Thymus (tissue), 11 donors: ENCODE measurements around the gene OR9Q2. TPM values are rescaled to one million over a fixed set of nuclear protein-coding genes. Genes with fewer than 3 reads are reported as not detected.

Experiments used
- DNase-seq, 9 donors: peaks; one replicate each; pipeline ENCODE4 v3.0.0-alpha.2; 2013; ENCODE audit warnings: low spot score in 9 of 9, low read depth in 6 of 9, missing footprints in 1 of 9
- H3K27ac ChIP-seq, 2 donors: one replicate each; pipeline ENCODE4 v1.5.1; 2013; ENCODE audit warnings: control low read depth in 1 of 2, low read depth in 1 of 2, low read length in 1 of 2, mild to moderate bottlenecking in 1 of 2, moderate library complexity in 1 of 2
- H3K27me3 ChIP-seq, 2 donors: one replicate each; pipeline ENCODE4 v1.5.1; 2013; ENCODE audit warnings: low read length in 1 of 2; ENCODE audit not compliant: control insufficient read depth in 2 of 2, insufficient read depth in 1 of 2
- H3K36me3 ChIP-seq, 2 donors: one replicate each; pipeline ENCODE4 v1.5.1; 2013; ENCODE audit warnings: low read length in 1 of 2, mild to moderate bottlenecking in 1 of 2, moderate library complexity in 1 of 2; ENCODE audit not compliant: control insufficient read depth in 2 of 2, insufficient read depth in 2 of 2
- H3K4me1 ChIP-seq, 2 donors: one replicate each; pipeline ENCODE4 v1.5.1; 2013; ENCODE audit warnings: low read length in 2 of 2; ENCODE audit not compliant: control insufficient read depth in 2 of 2, insufficient read depth in 2 of 2
- H3K4me3 ChIP-seq, 2 donors: one replicate each; pipeline ENCODE4 v1.5.1; 2013; ENCODE audit warnings: low read length in 2 of 2, control low read depth in 1 of 2, mild to moderate bottlenecking in 1 of 2
- H3K9me3 ChIP-seq, 2 donors: one replicate each; pipeline ENCODE4 v1.5.1; 2013; ENCODE audit warnings: low read length in 1 of 2, mild to moderate bottlenecking in 1 of 2; ENCODE audit not compliant: control insufficient read depth in 2 of 2, insufficient read depth in 1 of 2
- WGBS: extraction: QIAGEN DNeasy Blood & Tissue Kit; methylation state at CpG from one replicate; pipeline ENCODE4 v1.1.7; 2013; 5-methylcytosine and 5-hydroxymethylcytosine counted together
- polyA plus RNA-seq: library from polyadenylated mRNA; stranded (reverse); fragments of 200-250 nt; gene quantifications from one replicate; pipeline ENCODE4 v1.2.3, GENCODE V29; 2013
- total RNA-seq: library from RNA; stranded (reverse); fragments of 120-200 nt; gene quantifications from one replicate; pipeline ENCODE4 v1.2.4, GENCODE V29; 2013
- donor health status: healthy.

The OR9Q2 gene
- total and polyA plus RNA-seq, 2 donors = not detected

DNA sequence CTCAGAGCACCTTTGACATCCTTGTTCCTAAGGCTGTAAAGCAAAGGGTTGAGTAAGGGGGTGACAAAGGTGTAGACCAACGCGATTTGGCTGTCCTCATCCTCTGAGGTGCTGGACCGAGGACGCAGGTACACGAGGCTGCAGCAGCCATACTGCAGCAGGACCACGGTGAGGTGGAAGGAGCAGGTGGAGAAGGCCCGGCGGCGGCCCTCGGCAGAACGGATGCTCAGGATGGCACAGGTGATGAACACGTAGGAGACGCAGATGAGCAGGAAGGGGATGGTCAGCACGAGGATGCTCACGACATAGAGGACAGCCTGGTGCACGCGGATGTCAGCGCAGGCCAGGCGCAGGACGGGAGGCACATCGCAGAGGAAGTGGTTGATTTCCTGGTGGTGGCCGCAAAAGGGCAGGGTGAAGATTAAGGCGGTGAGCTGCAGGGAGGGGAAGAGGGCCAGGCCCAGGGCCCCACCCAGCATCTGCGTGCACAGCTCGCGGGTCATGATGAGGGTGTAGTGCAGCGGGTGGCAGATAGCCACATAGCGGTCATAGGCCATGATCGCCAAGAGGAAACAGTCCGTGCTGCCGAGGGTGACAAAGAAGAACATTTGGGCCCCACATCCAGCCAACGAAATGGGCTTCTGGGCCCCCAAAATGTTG, 39.2 kb downstream of the OR9Q2 start:
- Histone ChIP-seq H3K9me3 (no peaks in the 10 kb centered on the region), H3K27ac (no peak overlapping the region), H3K4me1 (no peaks in the 10 kb centered on the region), H3K27me3 (no peaks in the 10 kb centered on the region), H3K36me3 (no peaks in the 10 kb centered on the region), H3K4me3 (no peak overlapping the region)
- DNase-seq = no peak
- WGBS = 95% methylated on average over 32 of the region's 32 CpGs

Other genes starting within 250 kb of the OR9Q2 start
- gene OR9Q1, start 165.2 kb upstream of the OR9Q2 start, total RNA-seq = not detected
- 0.05 TPM for gene OR9Q1, start 165.2 kb upstream of the OR9Q2 start, polyA plus RNA-seq
- gene OR6Q1, start 158.1 kb upstream of the OR9Q2 start, total RNA-seq = not detected
- gene OR6Q1, start 158.1 kb upstream of the OR9Q2 start, polyA plus RNA-seq = not detected
- not detected for gene OR9I1, start 63.5 kb upstream of the OR9Q2 start, total RNA-seq
- gene OR9I1, start 63.5 kb upstream of the OR9Q2 start, polyA plus RNA-seq = not detected
- gene OR1S2, start 15.1 kb downstream of the OR9Q2 start, total RNA-seq = not detected
- gene OR1S2, start 15.1 kb downstream of the OR9Q2 start, polyA plus RNA-seq = 0.07 TPM
- not detected for gene OR1S1, start 23.6 kb downstream of the OR9Q2 start, total RNA-seq
- not detected for gene OR1S1, start 23.6 kb downstream of the OR9Q2 start, polyA plus RNA-seq
- gene OR10Q1, start 39.8 kb downstream of the OR9Q2 start, total RNA-seq = not detected
- not detected for gene OR10Q1, start 39.8 kb downstream of the OR9Q2 start, polyA plus RNA-seq
- not detected for gene OR10W1, start 79.2 kb downstream of the OR9Q2 start, total RNA-seq
- gene OR10W1, start 79.2 kb downstream of the OR9Q2 start, polyA plus RNA-seq = 0.02 TPM
- gene OR5B17, start 170.0 kb downstream of the OR9Q2 start, total RNA-seq = not detected
- not detected for gene OR5B17, start 170.0 kb downstream of the OR9Q2 start, polyA plus RNA-seq
- not detected for gene OR5B3, start 217.8 kb downstream of the OR9Q2 start, total RNA-seq
- not detected for gene OR5B3, start 217.8 kb downstream of the OR9Q2 start, polyA plus RNA-seq
- 0.09 TPM for gene OR5B2, start 239.1 kb downstream of the OR9Q2 start, total RNA-seq
- 0.02 TPM for gene OR5B2, start 239.1 kb downstream of the OR9Q2 start, polyA plus RNA-seq